Thymus (tissue), 14 donors: ENCODE data around the gene SDHA. TPM values are rescaled to one million over a fixed set of nuclear protein-coding genes. Genes with fewer than 3 reads are reported as not detected.
"Not testable (repeated sequence)": the region's sequence is repeated elsewhere in the genome, so short reads cannot be mapped to it uniquely, and the experiment has no call there.

Source experiments
- DNase-seq, 9 donors: peaks; one replicate each; pipeline ENCODE4 v3.0.0-alpha.2; 2013; ENCODE audit warnings: low spot score in 9 of 9, low read depth in 6 of 9, missing footprints in 1 of 9
- H3K27ac ChIP-seq, 2 donors: one replicate each; pipeline ENCODE4 v1.5.1; 2013; ENCODE audit warnings: control low read depth in 1 of 2, low read depth in 1 of 2, low read length in 1 of 2, mild to moderate bottlenecking in 1 of 2, moderate library complexity in 1 of 2
- H3K27me3 ChIP-seq, 2 donors: one replicate each; pipeline ENCODE4 v1.5.1; 2013; ENCODE audit warnings: low read length in 1 of 2; ENCODE audit not compliant: control insufficient read depth in 2 of 2, insufficient read depth in 1 of 2
- H3K36me3 ChIP-seq, 2 donors: one replicate each; pipeline ENCODE4 v1.5.1; 2013; ENCODE audit warnings: low read length in 1 of 2, mild to moderate bottlenecking in 1 of 2, moderate library complexity in 1 of 2; ENCODE audit not compliant: control insufficient read depth in 2 of 2, insufficient read depth in 2 of 2
- H3K4me1 ChIP-seq, 2 donors: one replicate each; pipeline ENCODE4 v1.5.1; 2013; ENCODE audit warnings: low read length in 2 of 2; ENCODE audit not compliant: control insufficient read depth in 2 of 2, insufficient read depth in 2 of 2
- H3K4me3 ChIP-seq, 2 donors: one replicate each; pipeline ENCODE4 v1.5.1; 2013; ENCODE audit warnings: low read length in 2 of 2, control low read depth in 1 of 2, mild to moderate bottlenecking in 1 of 2
- H3K9me3 ChIP-seq, 2 donors: one replicate each; pipeline ENCODE4 v1.5.1; 2013; ENCODE audit warnings: low read length in 1 of 2, mild to moderate bottlenecking in 1 of 2; ENCODE audit not compliant: control insufficient read depth in 2 of 2, insufficient read depth in 1 of 2
- WGBS: extraction: QIAGEN DNeasy Blood & Tissue Kit; methylation state at CpG from one replicate; pipeline ENCODE4 v1.1.7; 2013; 5-methylcytosine and 5-hydroxymethylcytosine counted together
- long read RNA-seq, 10 donors: transcript quantifications; one replicate each; lab custom pipeline, GENCODE V29; 2026
- polyA plus RNA-seq: library from polyadenylated mRNA; stranded (reverse); fragments of 200-250 nt; gene quantifications from one replicate; pipeline ENCODE4 v1.2.3, GENCODE V29; 2013
- total RNA-seq: library from RNA; stranded (reverse); fragments of 120-200 nt; gene quantifications from one replicate; pipeline ENCODE4 v1.2.4, GENCODE V29; 2013
- donor health status: healthy.

The SDHA gene
- total RNA-seq (77.5 TPM), polyA plus RNA-seq (71.7 TPM)
- long read RNA-seq, donor 1, partial matches to known transcripts, result 0 of 2 reads
- long read RNA-seq, donor 1, other reads (novel, unspliced or antisense), result 0 of 2 reads
- long read RNA-seq, donor 2, result 0 reads
- long read RNA-seq, donor 3, transcript SDHA-201 (15 exons, 2,390 nt), result major isoform, 34 of 86 reads
- long read RNA-seq, donor 3, partial matches to known transcripts, result 45 of 86 reads
- long read RNA-seq, donor 3, other reads (novel, unspliced or antisense), result 5 of 86 reads
- long read RNA-seq, donor 4, transcript SDHA-201 (15 exons, 2,390 nt), result major isoform, 7 of 10 reads
- long read RNA-seq, donor 4, partial matches to known transcripts, result 0 of 10 reads
- long read RNA-seq, donor 4, other reads (novel, unspliced or antisense), result 0 of 10 reads
- long read RNA-seq, donor 5, transcript SDHA-201 (15 exons, 2,390 nt), result major isoform, 28 of 78 reads
- long read RNA-seq, donor 5, partial matches to known transcripts, result 46 of 78 reads
- long read RNA-seq, donor 5, other reads (novel, unspliced or antisense), result 0 of 78 reads
- long read RNA-seq, donor 6, transcript SDHA-201 (15 exons, 2,390 nt), result major isoform, 25 of 46 reads
- long read RNA-seq, donor 6, partial matches to known transcripts, result 17 of 46 reads
- long read RNA-seq, donor 6, other reads (novel, unspliced or antisense), result 0 of 46 reads
- long read RNA-seq, donor 7, transcript SDHA-201 (15 exons, 2,390 nt), result major isoform, 26 of 44 reads
- long read RNA-seq, donor 7, partial matches to known transcripts, result 8 of 44 reads
- long read RNA-seq, donor 7, other reads (novel, unspliced or antisense), result 0 of 44 reads
- long read RNA-seq, donor 8, transcript SDHA-201 (15 exons, 2,390 nt), result major isoform, 10 of 11 reads
- long read RNA-seq, donor 8, partial matches to known transcripts, result 0 of 11 reads
- long read RNA-seq, donor 8, other reads (novel, unspliced or antisense), result 0 of 11 reads
- long read RNA-seq, donor 9, transcript SDHA-201 (15 exons, 2,390 nt), result major isoform, 12 of 17 reads
- long read RNA-seq, donor 9, partial matches to known transcripts, result 0 of 17 reads
- long read RNA-seq, donor 9, other reads (novel, unspliced or antisense), result 0 of 17 reads
- long read RNA-seq, donor 10, transcript SDHA-201 (15 exons, 2,390 nt), result major isoform, 18 of 35 reads
- long read RNA-seq, donor 10, partial matches to known transcripts, result 14 of 35 reads
- long read RNA-seq, donor 10, other reads (novel, unspliced or antisense), result 0 of 35 reads

- DNase-seq, result peak; percentile 85 to 100 (median 97)
- not testable (repeated sequence) for H3K4me1 ChIP-seq, H3K9me3 ChIP-seq, H3K27me3 ChIP-seq, H3K36me3 ChIP-seq
- Histone ChIP-seq H3K27ac (peak within 1 kb of the TSS; percentile 83 to 87), H3K4me3 (peak within 1 kb of the TSS; percentile 68 to 89)
- WGBS, result 1% methylated on average over 75 of the region's 75 CpGs
Observed at GRCh38 chr5:217494-218456, at the start of gene SDHA, which contains the start of gene CCDC127. Gene SDHA, plus strand, starts transcription at chr5:218320. Its CDS starts 36 bp downstream, at chr5:218356. Gene CCDC127, minus strand, starts transcription at chr5:218153. Its CDS starts 1,304 bp downstream, at chr5:216849.

GRCh38 chr5:169071-169727 is 48.9 kb upstream of the SDHA start:
- no peak for DNase-seq
- 88% methylated on average over 32 of the region's 32 CpGs for WGBS

GRCh38 chr5:169728-170094 is 48.4 kb upstream of the SDHA start:
- Histone ChIP-seq H3K36me3 (no peaks in the 10 kb centered on the region), H3K27me3 (no peaks in the 10 kb centered on the region), H3K27ac (no peak overlapping the region), H3K4me1 (no peaks in the 10 kb centered on the region), H3K9me3 (peaks cover 0 to 1% of the 10 kb centered on the region in 2 donors), H3K4me3 (no peak overlapping the region)
- no peak for DNase-seq
- WGBS, result 93% methylated on average over 12 of the region's 12 CpGs

More at GRCh38 chr5:169071-169727, 48.9 kb upstream of the SDHA start:
- H3K4me1 ChIP-seq, result no peaks in the 10 kb centered on the region
- no peak overlapping the region for H3K27ac ChIP-seq
- H3K4me3 ChIP-seq, result no peak overlapping the region
- H3K27me3 ChIP-seq, result no peaks in the 10 kb centered on the region
- H3K9me3 ChIP-seq, result peaks cover 0 to 4% of the 10 kb centered on the region in 2 donors
- no peaks in the 10 kb centered on the region for H3K36me3 ChIP-seq

GRCh38 chr5:170971-171800 is 46.9 kb upstream of the SDHA start:
- DNase-seq, result no peak
- Histone ChIP-seq H3K27me3 (no peaks in the 10 kb centered on the region), H3K27ac (no peak overlapping the region), H3K4me1 (no peaks in the 10 kb centered on the region), H3K4me3 (no peak overlapping the region), H3K36me3 (no peaks in the 10 kb centered on the region), H3K9me3 (no peaks in the 10 kb centered on the region)
- WGBS, result 94% methylated on average over 37 of the region's 37 CpGs

- DNase-seq, result no peak
- Histone ChIP-seq H3K27me3 (peaks cover 0 to 2% of the 10 kb centered on the region in 2 donors), H3K4me3 (no peak overlapping the region), H3K36me3 (no peaks in the 10 kb centered on the region), H3K9me3 (no peaks in the 10 kb centered on the region), H3K4me1 (no peaks in the 10 kb centered on the region), H3K27ac (no peak overlapping the region)
- WGBS, result 92% methylated on average over 23 of the region's 23 CpGs
Observed at GRCh38 chr5:171801-172331, 46.3 kb upstream of the SDHA start.

- Histone ChIP-seq H3K4me1 (no peaks in the 10 kb centered on the region), H3K27ac (no peak overlapping the region), H3K4me3 (no peak overlapping the region), H3K27me3 (peaks cover 0 to 2% of the 10 kb centered on the region in 2 donors), H3K36me3 (no peaks in the 10 kb centered on the region), H3K9me3 (no peaks in the 10 kb centered on the region)
- 94% methylated on average over 13 of the region's 13 CpGs for WGBS
- no peak for DNase-seq
Observed at GRCh38 chr5:172421-172820, 45.7 kb upstream of the SDHA start.

GRCh38 chr5:172841-173251 is 45.3 kb upstream of the SDHA start:
- WGBS, result 85% methylated on average over 17 of the region's 17 CpGs
- no peaks in the 10 kb centered on the region for H3K4me1 ChIP-seq

More at GRCh38 chr5:172841-173251, 45.3 kb upstream of the SDHA start:
- no peak for DNase-seq
- Histone ChIP-seq H3K4me3 (no peak overlapping the region), H3K27ac (no peak overlapping the region), H3K27me3 (peaks cover 0 to 2% of the 10 kb centered on the region in 2 donors), H3K9me3 (no peaks in the 10 kb centered on the region), H3K36me3 (no peaks in the 10 kb centered on the region)
